Measurements from ENCODE around the gene ARL15.

- no peak for TF ChIP-seq CTCF (IDR thresholded peaks at IDR 0.05)
- no peak for TF ChIP-seq POLR2A (IDR thresholded peaks at IDR 0.05)
These were observed 163.5 kb downstream of the ARL15 start for GRCh38 chr5:54146916-54147315.
